ENCODE data around the gene ABCA3.
A peak's percentile ranks its signal among the peaks of the same experiment; 100 is the strongest.
"Not testable (repeated sequence)": the region's sequence is repeated elsewhere in the genome, so short reads cannot be mapped to it uniquely, and the experiment has no call there.

ABCA3 gene

DNA sequence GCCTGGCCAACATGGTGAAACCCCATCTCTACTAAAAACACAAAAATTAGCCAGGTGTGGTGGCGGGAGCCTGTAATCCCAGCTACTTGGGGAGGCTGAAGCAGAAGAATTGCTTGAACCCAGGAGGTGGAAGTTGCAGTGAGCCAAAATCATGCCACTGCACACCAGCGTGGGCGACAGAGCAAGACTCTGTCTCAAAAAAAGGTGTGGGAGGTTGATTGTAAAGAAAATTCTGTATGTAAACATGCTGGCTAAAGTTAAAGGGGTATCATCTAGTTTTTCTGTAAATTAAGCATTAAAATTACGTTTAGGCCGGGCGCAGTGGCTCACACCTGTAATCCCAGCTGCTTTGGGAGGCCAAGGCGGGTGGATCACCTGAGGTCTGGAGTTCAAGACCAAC is 82.0 kb downstream of the ABCA3 start:
- not testable (repeated sequence) for H3K4me3 Mint-ChIP-seq; DNase-seq; ATAC-seq (replicated peaks); H3K4me1 Mint-ChIP-seq (ENCODE audit: low read depth in 2 of 2); H3K27ac Mint-ChIP-seq; H3K9me3 Mint-ChIP-seq; H3K27me3 Mint-ChIP-seq
- peaks cover 100% of the 10 kb centered on the region for H3K36me3 Mint-ChIP-seq (ENCODE audit: insufficient read depth)

DNA sequence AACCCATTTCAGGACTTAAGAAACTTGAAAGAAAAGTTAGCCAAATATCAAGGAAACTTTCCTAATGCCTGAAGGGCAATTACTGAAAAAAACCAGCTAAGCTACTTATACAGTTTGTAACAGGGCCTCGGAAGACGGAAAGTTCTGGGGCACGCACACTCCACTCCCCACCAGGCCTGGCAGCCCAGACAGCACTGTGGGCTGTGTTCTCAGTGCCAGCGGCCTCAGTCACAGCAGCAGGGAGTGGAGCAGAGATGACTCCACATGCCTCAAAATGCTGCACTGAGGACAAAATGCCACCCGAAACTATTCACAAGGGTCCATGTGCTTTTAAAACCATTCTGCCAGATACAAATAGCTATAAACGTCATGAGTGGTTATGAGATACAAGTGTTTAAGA is 82.8 kb downstream of the ABCA3 start:
- Mint-ChIP-seq H3K27me3 (no peaks in the 10 kb centered on the region), H3K4me1 (ENCODE audit: low read depth in 2 of 2) (no peaks in the 10 kb centered on the region), H3K4me3 (no peak overlapping the region), H3K9me3 (no peaks in the 10 kb centered on the region), H3K36me3 (ENCODE audit: insufficient read depth) (peaks cover 100% of the 10 kb centered on the region), H3K27ac (no peak overlapping the region)
- no peak for ATAC-seq (replicated peaks)
- DNase-seq, result no peak

DNA sequence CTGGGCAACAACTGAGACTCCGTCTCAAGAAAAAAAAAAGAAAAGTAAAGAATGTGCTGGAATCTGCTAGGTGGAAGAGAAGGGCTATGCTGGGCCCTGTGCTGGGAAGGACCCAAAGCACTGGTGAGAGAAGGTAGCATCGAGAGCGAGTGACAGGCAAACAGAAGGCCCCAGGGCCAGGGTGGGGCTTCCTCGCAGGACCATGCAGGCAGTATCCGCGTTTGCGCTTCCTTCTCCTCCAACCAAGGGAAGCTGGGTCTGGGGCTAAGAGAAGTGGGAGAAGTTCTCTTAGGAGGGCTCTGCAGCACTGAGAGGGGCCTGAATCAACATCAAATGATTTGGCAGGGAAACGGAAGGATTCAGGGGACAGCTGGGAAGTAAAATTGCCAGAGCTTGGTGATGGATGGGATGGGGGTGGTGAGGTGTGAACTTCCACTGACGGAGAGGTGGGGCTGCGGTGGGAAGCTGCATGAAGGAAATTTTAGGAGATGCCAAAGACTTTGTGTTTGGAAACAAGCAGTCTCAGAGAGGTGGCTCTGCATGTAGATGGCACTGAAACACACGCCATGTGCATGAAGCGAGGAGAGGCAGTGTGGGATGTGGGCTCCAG is 83.9 kb downstream of the ABCA3 start:
- DNase-seq (no peak), ATAC-seq (replicated peaks) (no peak)
- H3K27ac Mint-ChIP-seq, result peak overlapping the region in 1 of 2 donors; percentile 65
- no peaks in the 10 kb centered on the region for H3K27me3 Mint-ChIP-seq
- H3K4me3 Mint-ChIP-seq, result no peak overlapping the region
- no peaks in the 10 kb centered on the region for H3K4me1 Mint-ChIP-seq (ENCODE audit: low read depth in 2 of 2)
- peaks cover 100% of the 10 kb centered on the region for H3K36me3 Mint-ChIP-seq (ENCODE audit: insufficient read depth)
- H3K9me3 Mint-ChIP-seq, result no peaks in the 10 kb centered on the region

DNA sequence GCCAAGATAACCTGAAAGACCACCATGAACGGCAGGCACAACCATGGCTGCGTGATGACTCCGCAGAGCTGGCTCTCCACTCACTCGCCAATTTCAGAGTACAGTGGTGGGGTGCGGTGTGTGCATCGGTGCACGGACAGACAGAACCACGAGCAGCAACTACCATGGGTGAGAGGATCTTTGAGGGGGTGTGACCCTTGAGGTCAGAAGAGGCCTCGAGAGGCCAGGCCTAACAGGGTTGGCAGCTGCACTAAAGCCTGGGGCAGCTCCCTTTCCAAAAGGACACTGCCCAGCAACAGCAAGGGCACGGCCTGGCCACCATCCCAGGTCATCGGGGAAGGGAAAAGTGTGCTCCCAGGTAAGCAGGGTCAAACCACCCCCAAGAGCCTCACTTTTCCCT is 87.2 kb downstream of the ABCA3 start:
- DNase-seq, result no peak
- peak overlapping the region; percentile 49 to 75 for H3K27ac Mint-ChIP-seq
- H3K4me3 Mint-ChIP-seq, result no peak overlapping the region
- no peaks in the 10 kb centered on the region for H3K9me3 Mint-ChIP-seq
- peaks cover 2 to 4% of the 10 kb centered on the region in 2 donors for H3K4me1 Mint-ChIP-seq (ENCODE audit: low read depth in 2 of 2)
- no peak for ATAC-seq (replicated peaks)
- no peaks in the 10 kb centered on the region for H3K27me3 Mint-ChIP-seq
- H3K36me3 Mint-ChIP-seq (ENCODE audit: insufficient read depth), result peaks cover 82% of the 10 kb centered on the region

DNA sequence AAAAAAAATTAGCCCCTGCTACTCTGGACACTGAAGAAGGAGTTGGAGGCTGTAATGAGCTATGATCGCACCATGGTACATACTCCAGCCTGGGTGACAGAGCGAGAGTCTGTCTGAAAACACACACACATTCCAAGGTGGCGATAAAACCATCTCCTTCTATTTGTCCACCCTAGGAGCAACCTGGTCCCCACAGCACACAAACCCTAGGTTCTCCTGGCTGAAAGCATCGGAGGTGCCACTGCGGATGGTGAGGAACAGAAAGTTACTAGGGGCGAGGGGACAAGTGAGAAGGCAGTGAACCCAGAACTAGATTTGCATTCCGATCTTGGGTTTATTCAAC is 87.8 kb downstream of the ABCA3 start:
- no peaks in the 10 kb centered on the region for H3K27me3 Mint-ChIP-seq
- peaks cover 2 to 4% of the 10 kb centered on the region in 2 donors for H3K4me1 Mint-ChIP-seq (ENCODE audit: low read depth in 2 of 2)
- peak overlapping the region in 1 of 2 donors; percentile 88 for H3K4me3 Mint-ChIP-seq
- ATAC-seq (replicated peaks), result no peak
- peak overlapping the region; percentile 49 to 75 for H3K27ac Mint-ChIP-seq
- no peak for DNase-seq
- no peaks in the 10 kb centered on the region for H3K9me3 Mint-ChIP-seq
- H3K36me3 Mint-ChIP-seq (ENCODE audit: insufficient read depth), result peaks cover 77% of the 10 kb centered on the region

DNA sequence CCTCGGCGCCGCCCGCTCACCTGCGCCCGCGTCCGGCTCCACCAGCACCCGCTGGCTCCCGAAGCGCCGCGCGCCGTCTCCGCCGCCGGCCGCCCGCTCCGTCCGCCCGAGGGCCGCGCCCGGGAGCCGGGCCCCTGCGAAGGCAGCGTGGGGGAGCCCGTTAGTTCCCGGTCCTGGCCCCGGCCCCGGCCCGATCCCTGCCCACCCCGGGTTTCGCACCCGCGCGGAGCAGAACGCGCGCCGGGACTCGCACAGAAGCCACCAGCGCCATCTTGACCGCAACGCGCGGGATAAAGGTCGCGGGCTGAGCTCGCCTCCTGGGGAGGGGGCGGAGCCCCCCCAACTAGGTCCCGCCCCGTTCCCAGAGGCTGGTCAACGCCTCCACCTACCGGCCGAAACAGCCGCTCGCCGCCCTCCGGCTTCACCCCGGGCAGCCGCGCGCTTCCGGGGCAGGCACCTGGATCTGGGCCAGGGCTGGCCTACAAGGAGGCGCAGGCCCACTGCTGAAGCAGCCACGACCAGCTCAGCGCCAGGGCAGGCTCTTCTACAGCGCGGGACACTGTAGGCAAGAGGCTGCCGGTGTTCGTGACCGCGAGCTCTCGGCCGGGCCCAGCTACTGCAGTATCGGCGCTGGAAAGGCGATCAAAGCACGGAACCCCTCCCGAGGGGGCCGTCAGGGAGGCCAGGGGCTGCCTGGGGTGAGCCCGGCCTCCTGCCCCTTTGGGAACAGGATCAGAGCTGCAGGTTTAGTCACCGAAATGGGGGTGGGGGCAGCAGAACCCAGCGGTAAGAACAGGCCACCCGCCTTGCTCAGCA is 89.0 kb downstream of the ABCA3 start, which contains the start of gene ECI1:
ECI1 (minus strand) TSS at position 292 of the 816 bp plus-strand sequence; CDS start at position 271, 21 bp downstream.
- peak; percentile 61 to 74 (median 67) for DNase-seq
- Mint-ChIP-seq H3K4me3 (peak within 1 kb of the TSS; percentile 87 to 88), H3K27ac (peak within 1 kb of the TSS; percentile 91 to 92), H3K4me1 (ENCODE audit: low read depth in 2 of 2) (peaks cover 2 to 4% of the 10 kb centered on the region in 2 donors), H3K27me3 (no peaks in the 10 kb centered on the region), H3K9me3 (no peaks in the 10 kb centered on the region), H3K36me3 (ENCODE audit: insufficient read depth) (peaks cover 64% of the 10 kb centered on the region)
- peak; percentile 84 for ATAC-seq (replicated peaks)

DNA sequence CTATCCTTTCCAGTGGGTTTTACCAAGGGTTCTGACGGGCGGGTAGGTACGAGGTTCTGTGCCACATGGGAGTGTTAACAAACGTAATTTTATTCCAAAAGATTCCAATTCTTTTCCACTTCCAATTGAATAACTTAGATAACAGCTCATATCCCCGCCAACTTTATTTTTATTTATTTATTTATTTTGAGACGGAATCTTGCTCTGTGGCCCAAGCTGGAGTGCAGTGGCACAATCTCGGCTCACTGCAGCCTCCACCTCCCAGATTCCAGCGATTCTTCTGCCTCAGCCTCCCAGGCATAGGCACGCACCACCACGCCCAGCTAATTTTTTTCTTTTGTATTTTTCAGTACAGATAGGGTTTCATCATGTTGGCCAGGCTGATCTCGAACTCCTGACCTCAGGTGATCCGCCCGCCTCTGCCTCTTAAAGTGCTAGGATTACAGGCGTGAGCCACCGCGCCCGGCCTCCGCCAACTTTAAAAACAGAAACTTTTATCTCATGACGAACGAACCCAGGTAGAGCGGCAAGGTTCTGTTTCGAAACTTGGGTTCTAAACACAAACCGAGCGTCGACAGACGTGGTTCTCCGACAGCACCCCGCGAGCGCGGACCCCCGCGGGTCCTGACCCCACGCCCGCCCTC is 89.8 kb downstream of the ABCA3 start:
- H3K4me3 Mint-ChIP-seq, result peak overlapping the region; percentile 87 to 88
- peaks cover 2 to 4% of the 10 kb centered on the region in 2 donors for H3K4me1 Mint-ChIP-seq (ENCODE audit: low read depth in 2 of 2)
- no peaks in the 10 kb centered on the region for H3K9me3 Mint-ChIP-seq
- ATAC-seq (replicated peaks), result peak; percentile 27
- no peaks in the 10 kb centered on the region for H3K27me3 Mint-ChIP-seq
- peaks cover 57% of the 10 kb centered on the region for H3K36me3 Mint-ChIP-seq (ENCODE audit: insufficient read depth)
- peak; percentile 28 to 37 (median 31) for DNase-seq
- peak overlapping the region; percentile 91 to 92 for H3K27ac Mint-ChIP-seq

DNA sequence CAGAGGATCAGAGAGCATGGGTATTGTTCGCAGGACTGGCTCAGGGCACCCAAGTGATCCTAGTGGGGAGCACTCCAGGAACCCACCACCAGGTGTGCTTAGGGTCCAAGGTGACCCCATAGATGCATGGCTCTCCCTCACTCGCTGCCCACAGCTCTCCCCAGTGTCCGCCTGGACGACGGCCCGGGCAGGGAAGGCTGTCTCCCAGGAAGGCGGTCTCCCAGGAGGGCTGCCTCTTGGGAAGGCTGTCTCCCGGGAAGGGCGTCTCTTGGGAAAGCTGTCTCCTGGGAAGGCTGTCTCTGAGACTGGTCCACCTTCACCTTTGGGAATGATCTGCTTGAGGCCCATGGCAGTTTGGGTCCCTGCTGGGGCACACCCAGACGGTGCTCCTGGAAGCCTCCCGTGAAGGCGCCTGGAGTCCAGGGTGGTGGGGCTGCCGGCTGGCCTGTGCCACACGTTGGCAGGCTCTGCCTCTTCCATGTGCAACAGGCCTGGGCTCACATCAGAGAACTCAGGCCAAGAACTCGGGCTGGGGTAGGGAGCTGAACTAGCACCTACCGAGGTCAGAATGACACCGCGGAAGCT is 94.1 kb downstream of the ABCA3 start:
- Mint-ChIP-seq H3K9me3 (no peaks in the 10 kb centered on the region), H3K4me1 (ENCODE audit: low read depth in 2 of 2) (peaks cover 2 to 4% of the 10 kb centered on the region in 2 donors)

DNA sequence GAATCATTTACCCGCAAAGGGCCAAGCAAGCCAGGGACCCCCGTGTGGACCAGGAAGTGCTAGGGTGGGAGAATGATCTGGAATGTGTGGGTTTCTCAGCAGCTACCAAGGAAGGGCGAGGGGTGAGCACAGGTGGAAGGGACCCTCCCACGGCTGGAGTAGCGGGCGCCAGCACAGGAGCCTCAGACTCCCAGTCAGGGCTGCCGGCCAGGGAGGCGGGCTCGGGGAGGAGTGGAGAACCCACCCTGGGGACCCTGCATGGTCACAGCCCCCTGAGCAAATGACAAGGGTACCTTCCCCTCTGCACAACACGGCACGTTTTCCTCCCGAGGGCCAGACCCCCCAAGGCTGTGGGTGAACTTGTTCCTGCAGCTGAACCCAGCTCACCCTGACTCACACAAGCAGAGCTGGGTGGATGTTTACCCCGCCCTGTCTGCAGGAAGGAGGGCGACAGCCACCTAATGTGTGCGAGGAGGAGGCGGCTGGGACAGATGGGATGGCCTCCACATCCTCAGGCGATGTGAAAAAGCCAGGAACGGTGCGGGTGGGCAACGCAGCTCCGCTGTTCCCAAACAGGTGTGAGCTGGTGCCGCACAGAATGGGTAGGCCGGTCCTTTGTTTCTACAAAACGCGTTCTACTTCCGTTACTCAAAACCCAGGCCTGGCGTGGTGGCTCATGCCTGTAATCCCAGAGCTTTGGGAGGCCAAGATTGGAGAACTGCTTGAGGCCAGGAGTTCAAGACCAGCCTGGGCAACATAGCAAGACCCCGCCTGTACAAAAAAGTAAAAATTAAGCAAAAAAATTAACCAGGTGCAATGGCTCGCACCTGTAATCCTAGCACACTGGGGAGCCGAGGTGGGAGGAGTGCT is 95.4 kb downstream of the ABCA3 start:
- no peak overlapping the region for H3K4me3 Mint-ChIP-seq
- no peaks in the 10 kb centered on the region for H3K27me3 Mint-ChIP-seq
- ATAC-seq (replicated peaks), result no peak
- no peak for DNase-seq
- no peak overlapping the region for H3K27ac Mint-ChIP-seq
- H3K4me1 Mint-ChIP-seq (ENCODE audit: low read depth in 2 of 2), result no peaks in the 10 kb centered on the region
- H3K9me3 Mint-ChIP-seq, result no peaks in the 10 kb centered on the region
- peaks cover 8% of the 10 kb centered on the region for H3K36me3 Mint-ChIP-seq (ENCODE audit: insufficient read depth)

More for the DNA sequence above, 94.1 kb downstream of the ABCA3 start:
- Mint-ChIP-seq H3K4me3 (no peak overlapping the region), H3K36me3 (ENCODE audit: insufficient read depth) (peaks cover 17% of the 10 kb centered on the region), H3K27ac (no peak overlapping the region), H3K27me3 (no peaks in the 10 kb centered on the region)
- DNase-seq (no peak), ATAC-seq (replicated peaks) (no peak)

DNA sequence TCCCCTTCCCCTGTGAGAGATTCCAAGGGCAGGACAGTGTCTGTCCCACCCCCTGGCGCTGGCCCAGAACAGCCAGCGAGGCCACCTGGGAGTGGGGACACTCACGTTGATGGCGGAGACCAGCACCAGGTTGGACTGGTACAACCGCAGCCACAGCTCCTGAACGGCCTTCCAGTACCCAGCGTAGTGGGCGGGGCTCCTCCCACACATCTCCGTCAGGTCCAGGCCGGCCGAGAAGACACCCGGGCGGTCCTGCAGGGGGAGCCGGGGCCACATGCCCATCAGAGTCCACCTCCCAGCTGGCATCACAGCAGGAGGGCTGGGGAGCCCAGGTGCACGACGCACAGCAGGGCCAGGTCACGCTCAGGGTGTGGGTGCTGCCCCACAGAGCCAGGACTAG is 96.2 kb downstream of the ABCA3 start:
- no peak overlapping the region for H3K4me3 Mint-ChIP-seq
- no peaks in the 10 kb centered on the region for H3K9me3 Mint-ChIP-seq
- H3K27ac Mint-ChIP-seq, result peak overlapping the region in 1 of 2 donors; percentile 57
- no peaks in the 10 kb centered on the region for H3K4me1 Mint-ChIP-seq (ENCODE audit: low read depth in 2 of 2)
- no peak for DNase-seq
- ATAC-seq (replicated peaks), result no peak
- H3K27me3 Mint-ChIP-seq, result no peaks in the 10 kb centered on the region
- peaks cover 4% of the 10 kb centered on the region for H3K36me3 Mint-ChIP-seq (ENCODE audit: insufficient read depth)

DNA sequence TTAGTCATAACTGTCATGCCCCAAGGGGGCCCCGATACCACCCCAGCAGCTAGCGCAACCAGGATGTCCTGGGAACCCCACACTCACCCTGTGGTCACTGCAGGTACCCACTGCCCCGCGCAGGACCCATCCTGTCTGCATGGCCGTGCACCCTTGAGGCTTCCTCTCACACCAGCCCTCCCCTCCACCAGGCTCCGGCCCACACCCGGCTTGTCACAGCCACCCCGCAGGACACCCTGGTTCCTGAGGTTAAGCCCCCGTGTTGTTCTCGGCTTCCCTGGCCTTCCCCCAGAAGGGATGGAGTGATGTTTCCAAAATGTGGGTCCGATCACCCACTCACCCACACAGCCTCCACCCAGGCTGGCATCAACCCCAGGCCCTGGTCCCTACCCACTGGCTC is 96.7 kb downstream of the ABCA3 start:
- H3K27me3 Mint-ChIP-seq, result no peaks in the 10 kb centered on the region
- ATAC-seq (replicated peaks), result no peak
- H3K4me1 Mint-ChIP-seq (ENCODE audit: low read depth in 2 of 2), result no peaks in the 10 kb centered on the region
- no peak overlapping the region for H3K4me3 Mint-ChIP-seq
- peaks cover 4% of the 10 kb centered on the region for H3K36me3 Mint-ChIP-seq (ENCODE audit: insufficient read depth)
- H3K9me3 Mint-ChIP-seq, result no peaks in the 10 kb centered on the region
- no peak for DNase-seq
- peak overlapping the region in 1 of 2 donors; percentile 57 for H3K27ac Mint-ChIP-seq

DNA sequence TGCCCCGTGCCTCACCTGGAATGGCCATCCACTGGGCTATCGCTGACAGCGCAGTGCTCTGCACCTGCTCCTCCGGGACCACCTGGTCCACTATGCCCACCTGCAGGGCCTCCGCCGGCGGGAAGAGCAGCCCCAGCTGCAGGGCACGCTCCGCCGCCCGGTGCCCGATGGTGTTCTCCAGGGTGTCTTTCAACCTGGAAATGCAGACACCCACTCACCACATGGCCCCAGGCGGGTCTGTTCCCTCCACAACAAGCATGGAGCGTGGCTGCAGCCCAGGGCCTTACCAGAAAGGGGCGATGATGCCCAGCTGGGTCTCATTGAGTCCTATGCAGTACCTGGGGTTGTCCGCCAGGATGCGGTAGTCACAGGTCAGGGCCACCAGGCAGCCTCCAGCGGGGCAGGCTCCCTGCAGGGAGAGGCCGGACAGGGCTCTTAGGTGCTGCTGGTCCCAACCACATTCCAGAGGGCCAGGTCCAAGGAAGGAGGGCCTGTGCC is 97.4 kb downstream of the ABCA3 start:
- H3K36me3 Mint-ChIP-seq (ENCODE audit: insufficient read depth), result peaks cover 4% of the 10 kb centered on the region
- no peak for ATAC-seq (replicated peaks)
- DNase-seq, result no peak

More for the DNA sequence above, 97.4 kb downstream of the ABCA3 start:
- H3K4me3 Mint-ChIP-seq, result no peak overlapping the region
- no peaks in the 10 kb centered on the region for H3K9me3 Mint-ChIP-seq
- H3K27ac Mint-ChIP-seq, result no peak overlapping the region
- H3K27me3 Mint-ChIP-seq, result no peaks in the 10 kb centered on the region
- no peaks in the 10 kb centered on the region for H3K4me1 Mint-ChIP-seq (ENCODE audit: low read depth in 2 of 2)

Data from effector memory CD8-positive, alpha-beta T cell (primary cell).